CD4-positive, alpha-beta T cell treated with Interferon gamma for 1 hour (primary cell): ENCODE measurements around the gene PPP1R3G.
"Not testable (repeated sequence)": the region's sequence is repeated elsewhere in the genome, so short reads cannot be mapped to it uniquely, and the experiment has no call there.

ENCODE experiments used
- DNase-seq: peaks from one replicate; pipeline ENCODE4 v3.0.0-alpha.2; 2020

The PPP1R3G gene

GRCh38 chr6:5096482-5096881 lies 11.3 kb downstream of the PPP1R3G start:
- DNase-seq: no peak

DNA sequence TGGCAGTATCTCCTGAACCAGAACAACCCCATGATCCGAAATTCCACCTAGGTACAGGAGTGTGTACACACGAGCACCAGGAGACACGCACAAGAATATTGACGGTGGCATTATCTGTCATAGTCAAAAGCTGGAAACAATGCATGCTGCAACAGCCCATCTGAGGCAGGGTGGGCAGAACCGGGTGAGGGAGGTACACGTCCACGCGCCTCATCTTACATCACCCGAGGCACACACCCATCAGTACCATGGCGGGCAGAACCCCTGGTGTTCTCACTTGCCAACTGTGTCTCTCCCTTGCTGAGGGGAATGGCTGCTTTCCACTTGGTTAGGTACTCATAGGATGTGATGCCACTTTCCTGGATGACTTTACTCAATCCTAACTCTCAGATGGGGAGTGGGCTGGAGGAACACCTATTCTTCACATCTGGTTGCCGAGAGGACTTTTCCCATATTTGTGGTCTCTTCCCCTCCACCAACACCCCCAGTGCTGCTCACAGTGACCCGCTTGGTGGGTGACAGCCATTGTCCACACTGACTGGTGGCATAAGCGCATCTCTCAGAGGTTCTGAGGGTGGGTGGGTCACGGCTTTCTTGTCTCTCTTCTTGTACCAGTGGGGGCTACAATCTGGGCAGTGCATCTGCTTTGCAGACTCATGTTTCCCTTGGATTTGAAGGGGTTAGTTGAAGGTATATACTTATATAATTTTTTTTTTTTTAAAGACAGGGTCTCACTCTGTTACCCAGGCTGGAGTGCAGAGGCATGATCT lies 13.5 kb downstream of the PPP1R3G start:
- DNase-seq: no peak

- DNase-seq: no peak
These were observed 14.4 kb downstream of the PPP1R3G start for GRCh38 chr6:5099537-5099936.

DNA sequence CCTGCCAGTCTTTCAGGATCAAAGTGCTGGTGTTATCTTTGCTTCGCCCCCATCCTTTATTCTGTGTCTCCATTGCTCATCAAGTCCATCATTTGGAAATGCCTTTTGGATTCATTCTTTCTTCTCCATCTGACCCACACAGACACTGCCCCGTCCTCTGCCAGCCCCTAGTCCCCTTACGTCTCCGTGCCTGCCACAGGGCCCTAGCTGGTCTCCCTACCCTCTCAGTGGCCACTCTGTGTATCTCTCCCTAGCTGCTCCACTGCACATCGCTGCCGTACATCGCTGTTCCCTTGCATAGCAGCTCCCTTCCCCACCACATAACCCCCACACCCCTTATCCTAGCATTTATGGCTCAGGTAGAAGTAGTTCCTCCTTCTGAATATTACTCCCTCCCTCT lies 15.7 kb downstream of the PPP1R3G start:
- DNase-seq: no peak

GRCh38 chr6:5102267-5102970 lies 17.3 kb downstream of the PPP1R3G start:
- no peak for DNase-seq

DNA sequence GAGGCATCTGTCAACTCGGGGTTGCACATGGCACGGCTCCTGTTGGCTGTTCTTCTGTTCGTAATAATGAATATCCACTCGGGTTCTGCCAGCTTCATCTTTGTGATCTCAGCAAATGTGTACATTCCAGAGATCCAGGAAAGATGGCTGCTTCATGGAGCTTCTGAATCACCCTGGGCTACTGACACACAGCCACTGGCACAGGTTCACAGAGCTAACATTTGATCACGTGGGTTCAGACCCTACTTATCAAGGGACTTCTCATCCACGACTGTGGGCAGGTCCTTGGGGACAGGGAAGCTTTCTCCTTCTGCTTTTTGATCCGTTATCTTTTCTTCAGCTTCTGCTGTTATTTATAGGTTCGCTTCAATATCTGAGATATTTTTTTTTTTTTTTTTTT lies 18.1 kb downstream of the PPP1R3G start:
- DNase-seq: no peak

- no peak for DNase-seq
These were observed 19.5 kb downstream of the PPP1R3G start for GRCh38 chr6:5104667-5105066.

DNA sequence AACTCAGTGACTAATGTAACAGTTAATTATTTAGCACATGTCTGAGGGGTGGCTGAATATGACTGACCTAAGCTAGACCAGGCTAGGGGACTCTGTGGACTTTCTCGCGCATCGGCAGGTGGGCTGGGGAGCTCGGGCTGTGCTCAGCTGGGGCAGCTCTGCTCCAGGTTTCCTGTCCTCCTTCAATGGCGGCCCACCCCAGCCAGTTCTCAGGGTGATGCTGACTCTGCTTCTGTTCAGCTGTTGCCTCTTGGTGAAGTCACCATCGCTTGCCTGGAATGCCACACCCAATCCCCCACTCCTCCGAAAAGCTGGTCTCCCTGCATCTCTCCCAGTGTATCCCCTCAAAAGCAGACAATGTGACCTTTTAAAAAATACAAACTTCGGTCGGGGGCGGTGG lies 20.0 kb downstream of the PPP1R3G start:
- no peak for DNase-seq

- DNase-seq: no peak
These were observed 22.2 kb downstream of the PPP1R3G start for GRCh38 chr6:5107341-5107740.

DNA sequence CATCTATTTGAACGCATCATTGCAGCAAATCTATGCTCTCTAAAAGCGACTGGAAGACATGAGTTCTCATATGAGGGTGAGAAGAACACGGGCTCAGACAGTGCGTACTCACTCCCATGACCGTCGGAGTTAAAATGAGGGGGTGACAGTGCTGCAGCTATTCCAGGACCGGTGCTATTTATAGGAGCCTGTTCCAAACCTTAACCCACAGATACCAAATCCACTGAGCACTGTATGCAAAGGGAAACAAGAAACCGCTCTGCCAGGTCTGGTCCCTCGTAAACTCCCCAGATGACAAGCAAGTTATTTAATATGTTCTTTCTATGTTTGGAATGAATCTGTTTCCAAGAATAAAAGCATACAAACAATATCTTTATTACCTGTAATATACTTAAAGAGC lies 22.9 kb downstream of the PPP1R3G start:
- DNase-seq: no peak

DNA sequence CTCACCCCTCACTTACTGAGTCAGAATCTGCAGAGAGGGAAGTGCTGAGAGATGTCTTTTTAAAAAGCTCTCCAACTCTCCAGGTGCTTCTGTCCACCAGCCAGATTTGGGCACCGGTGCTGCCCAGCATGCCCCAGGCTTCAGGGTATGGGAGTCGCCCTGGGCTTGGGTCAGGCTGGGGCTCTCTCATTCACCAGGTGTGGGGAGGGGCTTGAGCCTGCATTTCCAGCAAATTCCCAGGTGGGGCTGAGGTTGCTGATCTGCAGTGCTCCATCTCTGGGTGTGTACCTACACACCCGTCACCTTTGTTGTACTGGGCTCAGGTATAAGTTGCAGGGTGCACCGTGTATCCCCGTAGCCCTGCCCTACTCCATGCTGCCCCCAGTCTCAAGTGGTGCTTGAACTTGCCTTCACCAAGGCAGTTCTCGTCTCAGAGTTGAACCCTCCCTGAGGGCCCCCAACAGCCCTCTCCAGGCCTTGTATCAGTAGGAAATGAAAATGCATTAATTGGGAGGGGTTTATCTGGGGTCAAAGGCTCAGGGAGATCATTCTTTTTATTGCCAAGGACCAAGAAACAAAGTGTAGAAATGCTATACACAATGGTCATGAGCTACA lies 23.5 kb downstream of the PPP1R3G start:
- no peak for DNase-seq

DNA sequence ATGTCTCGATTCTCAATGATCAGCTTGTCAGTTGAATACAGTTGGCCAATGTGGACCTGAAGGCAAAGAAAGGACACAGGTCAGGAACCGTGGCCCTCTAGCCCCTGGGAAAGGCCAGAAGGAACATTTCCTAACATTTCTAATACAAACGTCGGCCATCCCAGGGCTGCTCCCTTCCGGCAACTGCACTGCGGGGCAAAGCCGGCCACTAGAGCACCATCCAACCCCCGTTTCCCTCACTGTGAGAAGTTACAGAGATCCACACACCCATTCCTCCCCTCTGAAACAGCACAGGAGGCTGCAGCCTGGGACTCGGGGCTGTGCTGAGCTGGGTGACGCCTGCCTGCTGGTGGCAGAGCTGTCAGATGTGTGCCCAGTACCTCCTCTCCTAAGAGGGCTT lies 24.3 kb downstream of the PPP1R3G start:
- no peak for DNase-seq

GRCh38 chr6:5110246-5110645 lies 25.1 kb downstream of the PPP1R3G start:
- DNase-seq: no peak

DNA sequence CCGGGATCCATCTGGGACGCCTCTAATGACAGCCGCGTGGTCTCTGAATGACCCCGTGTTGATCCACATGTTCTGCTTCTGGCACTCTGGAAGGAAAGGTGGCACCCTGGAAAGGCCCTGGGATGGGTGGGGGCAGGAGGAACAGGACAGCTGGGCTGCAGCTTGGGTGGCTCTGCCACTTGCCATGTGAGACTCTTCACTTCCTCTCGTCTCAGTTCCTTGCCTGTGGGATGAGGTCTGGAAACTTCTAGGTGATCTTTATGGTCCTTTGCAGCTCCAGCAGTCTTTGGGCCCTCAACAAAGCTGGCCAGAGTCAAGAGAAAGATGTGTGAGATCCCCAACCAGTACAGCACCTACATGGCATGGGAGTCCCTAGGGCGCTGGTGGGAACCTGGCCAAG lies 26.5 kb downstream of the PPP1R3G start:
- DNase-seq: no peak

DNA sequence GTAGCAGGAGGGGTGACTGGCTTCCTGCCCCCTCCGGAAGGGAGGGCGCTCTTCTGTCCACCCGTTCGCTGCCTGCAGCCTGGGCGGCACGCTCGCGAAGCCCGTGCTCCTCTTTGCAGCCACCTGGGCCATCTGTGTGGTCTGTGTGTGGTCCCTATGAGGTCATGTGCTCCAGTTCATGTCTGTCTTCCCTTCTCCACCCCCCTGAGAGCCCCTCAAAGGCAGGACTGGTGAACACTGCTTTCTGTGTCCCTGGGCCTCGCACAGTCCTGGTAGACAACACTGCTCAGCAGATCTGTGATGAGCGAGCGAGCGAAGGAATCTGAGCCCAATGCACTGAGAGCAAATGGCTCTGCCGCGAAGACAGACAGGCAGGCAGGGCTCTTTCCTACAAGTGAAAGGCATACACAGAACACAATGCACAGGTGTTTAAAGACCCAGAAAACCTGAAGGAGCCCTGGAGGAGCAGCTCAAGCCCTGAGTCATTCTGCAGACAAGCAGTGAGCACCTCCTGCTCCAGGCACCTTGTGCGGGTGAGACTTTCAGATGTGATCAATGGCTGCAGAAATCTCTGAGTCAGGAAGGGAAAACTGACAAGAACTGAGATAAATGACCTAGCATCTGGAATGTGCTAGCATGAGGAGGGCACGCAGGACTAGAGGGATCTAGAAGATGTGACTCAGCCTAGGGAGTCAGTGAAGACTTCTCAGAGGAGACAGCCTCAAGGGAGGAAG lies 27.1 kb downstream of the PPP1R3G start:
- DNase-seq: no peak

GRCh38 chr6:5113096-5113495 lies 28.0 kb downstream of the PPP1R3G start:
- DNase-seq: no peak

DNA sequence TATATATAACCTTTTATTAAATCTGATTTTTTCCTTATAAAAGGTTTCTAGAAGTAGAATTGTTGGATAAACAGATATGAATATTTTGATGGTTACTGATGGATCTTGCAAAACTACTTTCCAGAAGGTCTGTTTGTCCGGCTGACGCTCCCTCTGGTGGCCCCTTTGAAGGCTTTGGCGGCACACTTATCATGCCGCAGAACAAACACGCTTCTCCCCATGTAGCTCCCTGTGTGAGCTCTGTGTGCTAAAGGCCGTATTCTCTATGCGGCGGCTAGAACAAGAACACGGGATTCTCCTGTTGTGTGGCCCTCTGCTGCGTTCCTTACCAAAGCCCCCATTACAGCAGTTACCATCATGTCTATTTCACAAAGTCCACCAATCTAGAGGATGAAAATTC lies 30.0 kb downstream of the PPP1R3G start:
- no peak for DNase-seq

DNA sequence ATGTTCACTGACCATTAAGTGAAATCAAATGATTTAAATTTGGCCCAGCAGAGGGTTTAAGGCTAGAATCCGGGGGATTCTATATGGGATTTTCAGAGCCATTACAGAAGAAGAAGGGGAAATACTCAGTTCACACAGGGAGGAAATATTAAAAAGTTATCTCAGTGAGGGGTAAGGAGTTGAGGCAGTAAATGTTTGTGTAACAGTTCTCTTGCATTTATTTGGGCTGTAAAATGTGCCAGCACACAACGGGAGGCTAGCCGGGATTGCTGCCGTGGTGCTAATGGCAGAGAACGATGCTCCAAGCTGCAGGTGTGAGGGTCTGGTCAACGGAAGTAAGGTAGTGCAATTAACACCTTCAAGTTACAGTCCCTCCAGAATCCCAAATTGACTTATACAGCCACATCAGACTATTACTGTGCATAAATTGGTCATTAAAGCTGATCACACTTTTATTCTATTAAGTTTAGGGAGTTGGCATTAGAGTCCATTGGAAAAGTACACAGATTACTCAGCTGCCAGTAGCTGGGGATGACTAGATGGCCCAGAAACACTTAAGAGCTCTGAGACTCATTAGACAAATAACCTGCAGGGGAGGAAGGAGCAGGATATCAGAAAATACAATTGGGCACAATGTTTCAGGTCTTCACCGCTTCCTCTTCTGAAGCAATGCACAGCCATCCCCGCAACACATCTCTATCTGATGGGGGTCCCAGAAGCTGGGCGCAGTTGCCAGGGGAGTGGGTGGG lies 31.3 kb downstream of the PPP1R3G start:
- no peak for DNase-seq

DNA sequence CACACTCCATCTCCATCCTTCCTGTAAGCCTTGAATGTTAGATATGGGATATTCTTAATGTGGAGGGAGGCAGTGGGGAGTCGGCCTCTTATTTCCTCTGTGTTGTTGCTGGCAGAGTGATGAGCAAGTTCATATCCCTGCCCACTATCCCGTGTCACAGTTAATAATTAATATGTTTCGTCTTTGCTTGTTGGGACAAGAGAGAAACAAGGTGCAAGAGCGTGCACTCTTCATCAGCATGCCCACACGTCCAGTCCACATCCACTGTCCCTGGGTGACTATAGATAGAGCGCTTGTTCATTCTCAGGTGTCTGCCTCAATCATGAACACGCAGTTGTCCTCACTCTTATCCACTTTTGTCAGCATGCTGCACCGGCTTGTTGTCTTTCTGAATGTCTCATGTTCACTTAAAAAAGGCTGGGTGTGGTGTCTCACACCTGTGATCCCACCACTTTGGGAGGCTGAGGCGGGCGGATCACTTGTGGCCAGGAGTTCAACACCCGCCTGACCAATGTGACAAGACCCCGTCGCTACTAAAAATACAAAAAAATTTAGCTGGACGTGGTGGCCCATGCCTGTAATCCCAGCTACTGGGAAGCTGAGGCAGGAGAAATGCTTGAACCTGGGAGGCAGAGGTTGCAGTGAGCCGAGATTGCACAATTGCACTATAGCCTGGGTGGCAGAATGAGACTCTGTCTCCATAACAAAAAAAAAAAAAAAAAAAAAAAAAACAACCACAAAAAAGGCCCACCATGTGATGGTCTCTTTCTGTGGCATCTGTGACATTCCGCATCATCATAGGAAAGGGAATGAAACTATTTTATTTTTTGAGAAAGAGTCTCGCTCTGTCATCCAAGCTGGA lies 34.2 kb downstream of the PPP1R3G start:
- DNase-seq: no peak

DNA sequence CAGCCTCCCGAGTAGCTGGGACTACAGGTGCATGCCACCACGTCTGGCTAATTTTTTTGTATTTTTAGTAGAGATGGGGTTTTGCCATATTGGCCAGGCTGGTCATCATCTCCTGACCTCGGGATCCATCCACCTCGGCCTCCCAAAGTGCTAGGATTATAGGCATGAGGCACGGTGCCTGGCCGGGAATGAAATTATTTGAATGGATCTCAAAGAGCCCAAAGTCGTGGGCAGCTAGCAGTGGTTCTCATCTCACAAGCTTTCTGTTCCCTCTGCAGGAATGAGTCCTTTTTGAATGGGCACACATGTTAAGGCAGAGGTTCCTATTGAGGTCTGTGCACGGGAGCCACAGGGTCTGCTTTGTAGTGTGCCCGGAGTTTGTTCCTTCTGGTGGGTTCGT lies 34.9 kb downstream of the PPP1R3G start:
- no peak for DNase-seq

DNA sequence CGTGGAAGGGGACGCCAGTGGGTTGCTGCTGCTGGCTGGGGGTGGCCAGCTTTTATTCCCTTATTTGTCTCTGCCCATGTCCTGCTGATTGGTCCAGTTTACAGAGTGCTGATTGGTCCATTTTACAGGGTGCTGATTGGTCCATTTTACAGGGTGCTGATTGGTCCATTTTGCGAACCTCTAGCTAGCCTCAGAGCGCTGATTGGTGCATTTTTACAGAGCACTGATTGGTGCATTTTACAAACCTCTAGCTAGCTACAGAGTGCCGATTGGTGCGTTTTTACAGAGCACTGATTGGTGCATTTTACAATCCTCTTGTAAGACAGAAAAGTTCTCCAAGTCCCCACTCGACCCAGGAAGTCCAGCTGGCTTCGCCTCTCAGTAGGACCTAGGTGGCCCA lies 35.4 kb downstream of the PPP1R3G start:
- DNase-seq: not testable (repeated sequence)

GRCh38 chr6:5121479-5121878 lies 36.3 kb downstream of the PPP1R3G start:
- no peak for DNase-seq
